GM19468 (cell line): Measurements from ENCODE around the gene TRPM1.
A peak's percentile ranks its signal among the peaks of the same experiment; 100 is the strongest.

ENCODE experiments used
- ATAC-seq: cut with Tn5 transposase; IDR thresholded peaks from one replicate; pipeline ENCODE4 v1.9.1; 2021; ENCODE audit warnings: mild to moderate bottlenecking, moderate library complexity, moderate number of reproducible peaks; ENCODE audit not compliant: unreplicated experiment; ENCODE audit errors: extremely low read depth

TRPM1 gene

GRCh38 chr15:31025996-31026395 lies 75.5 kb downstream of the TRPM1 start:
- no peak for ATAC-seq

GRCh38 chr15:31024979-31025378 lies 76.5 kb downstream of the TRPM1 start:
- no peak for ATAC-seq

- no peak for ATAC-seq
Observed at GRCh38 chr15:31024330-31024729, 77.2 kb downstream of the TRPM1 start.

- no peak for ATAC-seq
Observed at GRCh38 chr15:31023841-31024240, 77.7 kb downstream of the TRPM1 start.

GRCh38 chr15:31021067-31021665 lies 80.4 kb downstream of the TRPM1 start:
- ATAC-seq: no peak

GRCh38 chr15:31020542-31020941 lies 81.0 kb downstream of the TRPM1 start:
- no peak for ATAC-seq

GRCh38 chr15:31019986-31020385 lies 81.5 kb downstream of the TRPM1 start:
- ATAC-seq: no peak

GRCh38 chr15:31017311-31017710 lies 84.2 kb downstream of the TRPM1 start:
- ATAC-seq: no peak

- no peak for ATAC-seq
Observed at GRCh38 chr15:31016446-31016915, 85.0 kb downstream of the TRPM1 start.

- no peak for ATAC-seq
Observed at GRCh38 chr15:31014608-31014925, 87.0 kb downstream of the TRPM1 start.

- ATAC-seq: peak; percentile 81
Observed at GRCh38 chr15:31013863-31014607, 87.5 kb downstream of the TRPM1 start.

- no peak for ATAC-seq
Observed at GRCh38 chr15:31012455-31012854, 89.1 kb downstream of the TRPM1 start.

- ATAC-seq: no peak
Observed at GRCh38 chr15:31010036-31010435, 91.5 kb downstream of the TRPM1 start.

- no peak for ATAC-seq
Observed at GRCh38 chr15:31005660-31006059, 95.9 kb downstream of the TRPM1 start.

GRCh38 chr15:31004220-31004733 lies 97.2 kb downstream of the TRPM1 start:
- ATAC-seq: peak; percentile 55

- no peak for ATAC-seq
Observed at GRCh38 chr15:31001702-31002101, 99.8 kb downstream of the TRPM1 start.

GRCh38 chr15:30999729-31000128 lies 101.8 kb downstream of the TRPM1 start:
- no peak for ATAC-seq

GRCh38 chr15:30997270-30997669 lies 104.3 kb downstream of the TRPM1 start:
- no peak for ATAC-seq

- ATAC-seq: no peak
Observed at GRCh38 chr15:30992249-30992864, 109.2 kb downstream of the TRPM1 start.

- ATAC-seq: peak; percentile 85
Observed at GRCh38 chr15:30991255-30992235, 110.0 kb downstream of the TRPM1 start, which contains the start of gene MTMR10. Gene MTMR10 (minus strand): TSS chr15:30991628. CDS start chr15:30991506, 122 bp downstream.
